ENCODE data around the gene PPID.
"Not testable (repeated sequence)": the region's sequence is repeated elsewhere in the genome, so short reads cannot be mapped to it uniquely, and the experiment has no call there.

Gene PPID

DNA sequence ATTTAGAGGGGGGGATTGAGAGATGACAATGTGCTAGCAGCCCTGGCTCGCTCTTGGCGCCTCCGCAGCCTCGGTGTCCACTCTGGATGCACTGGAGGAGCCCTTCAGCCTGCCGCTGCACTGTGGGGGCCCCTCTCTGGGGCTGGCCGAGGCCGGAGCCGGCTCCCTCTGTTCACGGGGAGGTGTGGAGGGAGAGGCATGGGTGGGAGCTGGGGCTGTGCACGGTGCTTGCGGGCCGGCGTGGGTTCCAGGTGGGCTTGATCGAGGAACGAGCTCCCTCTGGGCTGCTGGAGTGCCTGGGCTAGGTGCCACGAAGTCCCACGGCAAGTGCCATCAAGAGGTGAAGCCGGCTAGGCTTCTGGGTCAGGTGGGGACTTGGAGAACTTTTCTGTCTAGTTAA is 58.4 kb downstream of the PPID start:
- no peak for DNase-seq

DNA sequence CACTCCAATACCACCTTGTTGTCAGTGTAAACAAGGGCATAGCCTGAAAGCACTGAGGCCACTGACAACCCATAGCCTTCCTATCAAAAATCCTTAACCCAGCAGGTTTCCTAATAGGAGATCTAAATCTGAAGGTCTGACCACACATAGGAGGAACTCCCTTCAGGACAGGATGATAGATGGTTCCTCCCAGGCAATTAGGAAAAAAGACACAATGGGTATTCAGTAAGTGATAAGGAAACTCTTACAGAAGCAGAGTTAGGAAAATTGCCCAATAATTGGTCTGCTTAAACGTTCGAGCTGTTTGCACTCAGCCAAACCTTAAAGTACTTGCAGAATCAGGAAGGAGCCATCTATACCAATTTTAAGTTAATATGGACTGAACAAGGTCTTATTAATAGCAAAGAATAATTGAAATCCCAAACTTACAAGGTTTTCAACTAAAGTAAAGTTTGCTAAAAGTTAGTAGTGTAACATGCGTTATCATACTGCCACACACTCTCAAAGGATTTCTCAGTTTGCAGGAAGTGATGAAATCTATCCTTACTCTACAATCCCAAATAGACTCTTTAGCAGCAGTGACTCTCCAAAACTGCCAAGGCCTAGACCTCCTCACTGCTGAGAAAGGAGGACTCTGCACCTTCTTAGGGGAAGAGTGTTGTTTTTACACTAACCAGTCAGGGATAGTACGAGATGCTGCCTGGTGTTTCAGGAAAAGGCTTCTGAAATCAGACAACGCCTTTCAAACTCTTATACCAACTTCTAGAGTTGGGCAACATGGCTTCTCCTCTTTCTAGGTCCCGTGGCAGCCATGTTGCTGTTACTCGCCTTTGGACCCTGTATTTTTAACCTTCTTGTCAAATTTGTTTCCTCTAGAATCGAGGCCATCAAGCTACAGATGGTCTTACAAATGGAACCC is 59.2 kb downstream of the PPID start:
- not testable (repeated sequence) for DNase-seq

DNA sequence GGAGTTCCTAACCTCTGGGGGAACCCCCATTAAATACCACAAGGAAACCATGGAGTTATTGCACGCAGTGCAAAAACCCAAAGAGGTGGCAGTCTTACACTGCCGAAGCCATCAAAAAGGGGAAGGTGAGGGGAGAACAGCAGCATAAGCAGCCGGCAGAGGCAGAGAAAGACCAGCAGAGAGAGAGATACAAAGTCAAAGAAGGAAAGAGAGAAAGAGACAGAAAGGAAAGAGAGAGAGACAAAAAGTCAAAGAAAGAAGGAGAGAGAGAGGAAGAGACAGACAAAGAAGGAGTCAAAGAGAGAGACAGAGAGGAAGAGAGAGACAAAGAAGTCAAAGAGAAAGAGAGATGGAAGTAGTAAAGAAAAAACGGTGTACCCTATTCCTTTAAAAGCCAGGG is 59.9 kb downstream of the PPID start:
- not testable (repeated sequence) for DNase-seq
